CD4-positive, alpha-beta T cell treated with Interleukin-4 for 1 hour (primary cell): ENCODE results near the gene RNU7-1.

Experiments used
- DNase-seq, 2 donors: peaks; one replicate each; pipeline ENCODE4 v3.0.0-alpha.2; 2020 to 2022

The RNU7-1 gene

GRCh38 chr12:6966351-6966750 is 22.7 kb downstream of the RNU7-1 start:
- DNase-seq: no peak

DNA sequence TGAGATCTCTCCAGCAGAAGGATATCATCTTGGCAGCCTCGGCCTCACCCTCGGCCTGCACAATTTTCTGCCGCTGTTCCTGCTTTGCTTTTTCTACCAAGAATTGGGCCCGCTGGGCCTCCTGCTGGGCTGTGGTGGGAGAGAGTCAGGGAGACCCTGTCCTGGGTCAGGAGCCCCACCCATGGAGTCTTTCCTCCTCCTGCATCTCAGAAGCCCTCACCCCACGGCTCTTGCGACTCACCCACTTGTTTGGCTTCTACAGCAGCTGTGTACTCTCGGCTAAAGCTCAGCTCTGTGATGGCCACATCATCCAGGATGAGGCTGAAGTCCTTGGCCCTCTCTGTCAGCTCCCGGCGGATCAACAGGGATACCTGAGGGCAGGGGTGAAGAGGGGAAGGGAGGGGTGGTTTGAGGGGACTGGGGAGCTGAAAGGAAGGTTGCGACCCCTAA is 24.1 kb downstream of the RNU7-1 start:
- DNase-seq: no peak

DNA sequence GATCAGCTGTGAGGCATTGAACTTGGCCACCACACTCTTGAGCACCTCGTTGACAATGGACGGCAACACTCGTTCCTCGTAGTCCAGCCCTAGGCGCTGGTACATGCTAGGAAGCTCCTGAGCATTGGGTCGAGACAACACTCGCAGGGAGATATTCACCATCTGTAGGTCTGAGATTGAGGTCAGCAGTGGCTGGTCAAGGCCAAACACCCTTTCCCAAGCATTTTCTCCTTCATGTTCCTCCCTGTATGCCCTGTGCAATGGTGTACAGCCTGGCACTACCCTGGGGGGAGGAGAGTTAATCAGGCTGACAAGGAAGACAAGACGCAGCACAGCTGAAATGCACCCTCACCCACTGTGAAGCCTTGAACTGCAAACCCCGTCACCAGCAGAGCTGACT is 24.8 kb downstream of the RNU7-1 start:
- no peak for DNase-seq

- DNase-seq: no peak
Measured at GRCh38 chr12:6970096-6970527, 26.5 kb downstream of the RNU7-1 start.

GRCh38 chr12:6974180-6974579 is 30.6 kb downstream of the RNU7-1 start:
- no peak for DNase-seq

- no peak for DNase-seq
Measured at GRCh38 chr12:6975297-6976032, 31.8 kb downstream of the RNU7-1 start.

- no peak for DNase-seq
Measured at GRCh38 chr12:6977653-6978052, 34.0 kb downstream of the RNU7-1 start.

GRCh38 chr12:6978188-6978587 is 34.6 kb downstream of the RNU7-1 start:
- no peak for DNase-seq

DNA sequence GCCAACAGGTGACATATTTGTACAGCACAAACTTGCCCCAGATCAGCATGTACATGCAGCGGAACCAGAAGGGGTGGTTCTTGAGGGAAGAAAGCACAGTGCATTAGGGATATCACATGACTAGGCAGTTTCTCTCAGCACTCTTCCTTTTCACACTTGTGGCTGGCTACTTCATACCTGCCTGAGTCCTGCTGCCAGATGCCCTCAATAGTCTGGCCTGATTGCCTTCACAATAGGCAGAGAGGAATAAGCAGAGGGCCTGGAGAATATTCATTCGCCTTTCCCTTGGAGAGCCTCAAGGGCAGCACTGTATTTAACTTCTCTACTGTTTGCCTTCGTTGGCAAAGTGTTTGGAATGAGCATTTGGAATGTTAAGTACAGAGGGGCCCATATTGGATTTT is 35.0 kb downstream of the RNU7-1 start:
- DNase-seq: no peak

DNA sequence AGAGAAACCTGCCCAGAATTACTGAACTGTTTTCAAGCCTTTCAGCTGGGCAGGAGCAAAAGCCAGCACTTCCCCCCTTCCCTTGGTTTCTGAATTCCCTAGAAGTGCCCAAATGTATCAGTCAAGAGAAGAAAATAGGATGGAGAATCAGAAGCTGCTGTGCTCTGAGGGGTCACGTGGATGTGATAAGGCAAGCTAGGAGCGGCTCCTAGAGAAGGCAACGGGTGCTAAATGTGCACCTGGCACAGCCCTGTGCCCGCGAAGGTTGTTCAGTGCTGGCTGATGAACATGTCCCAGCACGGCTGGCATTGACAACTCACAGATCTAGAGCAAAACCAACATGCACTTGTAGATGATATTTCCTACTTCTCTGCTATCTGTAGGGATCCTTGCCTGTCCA is 35.4 kb downstream of the RNU7-1 start:
- DNase-seq: no peak

DNA sequence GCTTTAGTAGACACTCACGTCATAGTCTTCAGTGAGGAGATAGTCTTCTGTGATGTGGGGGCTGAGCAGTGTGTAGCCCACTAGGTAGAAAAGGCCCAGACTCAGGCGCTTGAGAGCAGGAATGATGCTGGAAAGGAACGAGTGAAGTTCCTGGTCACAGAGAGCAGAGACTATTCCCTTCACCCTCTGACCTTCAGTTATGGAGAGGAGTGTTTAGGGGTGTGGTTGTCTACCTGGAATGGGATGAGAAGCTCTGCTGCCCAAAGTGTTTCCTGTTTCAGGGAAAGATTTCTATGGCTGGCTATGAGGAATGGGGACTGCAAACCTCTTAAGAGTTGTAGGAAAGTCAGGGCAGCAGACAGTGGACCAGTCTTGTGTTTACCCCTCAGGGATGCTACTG is 35.8 kb downstream of the RNU7-1 start:
- no peak for DNase-seq

GRCh38 chr12:6980075-6980474 is 36.5 kb downstream of the RNU7-1 start:
- DNase-seq: no peak

GRCh38 chr12:6980740-6981139 is 37.1 kb downstream of the RNU7-1 start:
- DNase-seq: no peak

GRCh38 chr12:6981152-6982052 is 37.8 kb downstream of the RNU7-1 start:
- DNase-seq: no peak

GRCh38 chr12:6982532-6982931 is 38.9 kb downstream of the RNU7-1 start:
- DNase-seq: no peak

GRCh38 chr12:6987956-6988553 is 44.4 kb downstream of the RNU7-1 start:
- DNase-seq: no peak
